IPS-18a (cell line): ENCODE measurements around the gene SPDYE11.
A peak's percentile ranks its signal among the peaks of the same experiment; 100 is the strongest.
"Not testable (repeated sequence)": the region's sequence is repeated elsewhere in the genome, so short reads cannot be mapped to it uniquely, and the experiment has no call there.

Experiments
- H3K27ac ChIP-seq: one replicate; pipeline ENCODE4 v1.5.1; 2013; ENCODE audit warnings: low read length
- H3K27me3 ChIP-seq: one replicate; pipeline ENCODE4 v1.6.1; 2013; ENCODE audit warnings: mild to moderate bottlenecking, low read length; ENCODE audit not compliant: control insufficient read depth, insufficient read depth
- H3K36me3 ChIP-seq: one replicate; pipeline ENCODE4 v1.6.1; 2013; ENCODE audit warnings: low read depth, low read length; ENCODE audit not compliant: control insufficient read depth
- H3K4me1 ChIP-seq: one replicate; pipeline ENCODE4 v1.6.1; 2013; ENCODE audit warnings: low read depth, low read length; ENCODE audit not compliant: control insufficient read depth
- H3K4me3 ChIP-seq: one replicate; pipeline ENCODE4 v1.5.1; 2013; ENCODE audit warnings: low read length
- H3K9ac ChIP-seq: one replicate; pipeline ENCODE4 v1.6.1; 2013; ENCODE audit warnings: mild to moderate bottlenecking, low read length, moderate library complexity
- H3K9me3 ChIP-seq: one replicate; pipeline ENCODE4 v1.6.1; 2013; ENCODE audit warnings: low read depth, low read length; ENCODE audit not compliant: control insufficient read depth

SPDYE11 gene

DNA sequence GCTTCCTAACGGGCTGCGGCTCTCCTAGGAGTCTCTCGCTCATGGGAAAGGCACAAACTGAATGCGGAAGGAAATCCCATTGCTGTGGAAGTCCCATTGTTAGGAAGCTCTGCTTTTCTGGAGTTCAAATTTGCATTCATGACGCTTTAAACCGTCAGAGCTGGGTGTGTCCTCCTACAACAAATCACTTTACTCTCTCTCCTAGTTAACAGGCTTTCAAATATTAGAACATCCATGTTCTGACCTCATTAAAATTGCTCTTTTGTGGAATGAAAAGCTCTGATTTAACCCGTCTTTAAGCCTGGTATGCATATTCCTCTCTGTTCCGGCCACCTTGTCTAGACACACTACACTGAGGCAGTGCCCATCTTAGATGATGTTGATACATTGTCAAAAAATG, at the start of gene SPDYE11:
Gene SPDYE11 (minus strand): TSS at position 101 of the 400 bp plus-strand sequence. CDS start 1,800 bp downstream, outside the sequence.
- not testable (repeated sequence) for H3K27me3 ChIP-seq, H3K9me3 ChIP-seq, H3K27ac ChIP-seq, H3K4me3 ChIP-seq, H3K9ac ChIP-seq, H3K36me3 ChIP-seq, H3K4me1 ChIP-seq

DNA sequence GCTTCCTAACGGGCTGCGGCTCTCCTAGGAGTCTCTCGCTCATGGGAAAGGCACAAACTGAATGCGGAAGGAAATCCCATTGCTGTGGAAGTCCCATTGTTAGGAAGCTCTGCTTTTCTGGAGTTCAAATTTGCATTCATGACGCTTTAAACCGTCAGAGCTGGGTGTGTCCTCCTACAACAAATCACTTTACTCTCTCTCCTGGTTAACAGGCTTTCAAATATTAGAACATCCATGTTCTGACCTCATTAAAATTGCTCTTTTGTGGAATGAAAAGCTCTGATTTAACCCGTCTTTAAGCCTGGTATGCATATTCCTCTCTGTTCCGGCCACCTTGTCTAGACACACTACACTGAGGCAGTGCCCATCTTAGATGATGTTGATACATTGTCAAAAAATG, 28.2 kb upstream of the SPDYE11 start, which contains the start of gene SPDYE9:
Gene SPDYE9 (minus strand): TSS at position 101 of the 400 bp plus-strand sequence. CDS start 1,800 bp downstream, outside the sequence.
- H3K9me3 ChIP-seq, H3K9ac ChIP-seq, H3K4me3 ChIP-seq, H3K36me3 ChIP-seq, H3K27me3 ChIP-seq, H3K4me1 ChIP-seq, H3K27ac ChIP-seq: not testable (repeated sequence)

GRCh38 chr7:73029666-73030065, 28.0 kb downstream of the SPDYE11 start, which contains the start of gene SPDYE8:
Gene SPDYE8, minus strand, starts transcription at chr7:73029766. Its CDS starts 1,800 bp downstream, at chr7:73027966.
- H3K4me1 ChIP-seq, H3K27ac ChIP-seq, H3K9ac ChIP-seq, H3K4me3 ChIP-seq, H3K27me3 ChIP-seq, H3K36me3 ChIP-seq, H3K9me3 ChIP-seq: not testable (repeated sequence)

GRCh38 chr7:73006491-73006890, 51.2 kb downstream of the SPDYE11 start:
- not testable (repeated sequence) for H3K4me1 ChIP-seq, H3K9ac ChIP-seq, H3K27me3 ChIP-seq, H3K36me3 ChIP-seq, H3K27ac ChIP-seq, H3K9me3 ChIP-seq
- H3K4me3 ChIP-seq: peak overlapping the region; percentile 51

DNA sequence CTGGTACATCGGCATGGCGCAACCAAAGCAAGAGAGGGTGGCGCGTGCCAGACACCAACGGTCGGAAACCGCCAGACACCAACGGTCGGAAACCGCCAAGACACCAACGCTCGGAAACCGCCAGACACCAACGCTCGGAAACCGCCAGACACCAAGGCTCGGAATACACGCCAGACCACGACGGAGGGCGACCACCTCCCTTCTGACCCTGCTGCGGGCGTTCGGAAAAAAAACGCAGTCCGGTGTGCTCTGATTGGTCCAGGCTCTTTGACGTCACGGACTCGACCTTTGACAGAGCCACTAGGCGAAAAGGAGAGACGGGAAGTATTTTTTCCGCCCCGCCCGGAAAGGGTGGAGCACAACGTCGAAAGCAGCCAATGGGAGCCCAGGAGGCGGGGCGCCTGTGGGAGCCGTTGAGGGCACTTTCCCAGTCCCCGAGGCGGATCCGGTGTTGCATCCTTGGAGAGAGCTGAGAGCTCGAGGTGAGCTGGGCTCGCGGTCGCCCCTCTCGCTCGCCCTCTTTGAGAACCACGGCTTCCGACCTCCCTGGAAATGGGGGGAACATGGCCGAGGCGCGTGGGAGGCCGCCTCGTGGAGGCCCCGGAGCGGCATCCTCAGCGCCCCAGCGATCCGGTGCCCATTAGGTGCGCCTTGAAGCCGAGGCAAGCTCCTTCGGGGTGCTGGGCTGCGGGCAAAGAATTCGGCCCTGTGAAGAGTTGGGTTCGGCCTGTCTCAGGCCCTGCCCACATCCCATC, 51.8 kb downstream of the SPDYE11 start:
- not testable (repeated sequence) for H3K27me3 ChIP-seq, H3K36me3 ChIP-seq, H3K9me3 ChIP-seq, H3K4me1 ChIP-seq, H3K27ac ChIP-seq
- Histone ChIP-seq H3K4me3 (peak overlapping the region; percentile 60), H3K9ac (peak overlapping the region; percentile 54)

- H3K27ac ChIP-seq, H3K9me3 ChIP-seq, H3K36me3 ChIP-seq, H3K27me3 ChIP-seq, H3K4me1 ChIP-seq: not testable (repeated sequence)
- H3K4me3 ChIP-seq: peak overlapping the region; percentile 60
- H3K9ac ChIP-seq: peak overlapping the region; percentile 54
Observed at GRCh38 chr7:73005356-73005692, 52.4 kb downstream of the SPDYE11 start.

DNA sequence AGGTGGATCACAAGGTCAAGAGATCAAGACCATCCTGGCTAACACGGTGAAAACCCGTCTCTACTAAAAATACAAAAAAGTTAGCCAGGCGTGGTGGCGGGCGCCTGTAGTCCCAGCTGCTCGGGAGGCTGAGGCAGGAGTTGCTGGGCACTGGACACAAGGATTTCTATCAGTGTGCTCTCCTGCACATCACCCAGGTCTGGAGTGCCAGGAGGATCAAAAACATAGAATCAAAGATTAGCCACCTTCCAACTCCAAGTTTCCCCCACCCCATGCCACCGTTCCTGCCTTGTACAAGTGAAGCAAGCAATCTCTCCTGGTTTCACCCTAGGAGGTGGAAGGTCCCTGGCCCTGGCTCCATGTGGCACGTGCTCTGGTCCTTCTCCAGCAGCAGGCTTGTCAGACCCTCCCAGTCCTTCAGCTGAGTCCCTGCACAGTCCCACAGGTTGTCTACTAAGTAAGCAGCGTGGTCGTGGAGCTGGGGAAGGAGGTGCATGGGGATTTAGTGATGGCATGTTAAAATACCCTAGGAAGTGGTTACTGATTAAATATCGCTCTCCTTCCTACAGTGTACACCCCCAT, 59.7 kb downstream of the SPDYE11 start:
- not testable (repeated sequence) for H3K27me3 ChIP-seq, H3K9me3 ChIP-seq, H3K4me1 ChIP-seq, H3K36me3 ChIP-seq, H3K27ac ChIP-seq, H3K9ac ChIP-seq, H3K4me3 ChIP-seq
